SU-DHL-6 (cell line): ENCODE data around the gene CDK19.
"Not testable (repeated sequence)": the region's sequence is repeated elsewhere in the genome, so short reads cannot be mapped to it uniquely, and the experiment has no call there.

ENCODE experiments used
- H2AFZ ChIP-seq: fragments of 200-600 bp; sonication (generic); 2 replicates; pipeline ENCODE4 v1.6.1; 2014; ENCODE audit warnings: low read depth, mild to moderate bottlenecking, moderate library complexity, mixed read lengths, antibody characterized with exemption, low read length; ENCODE audit not compliant: severe bottlenecking
- H3F3A ChIP-seq: fragments of 200-600 bp; shearing (Covaris generic); 2 replicates; pipeline ENCODE4 v1.6.0; 2016; ENCODE audit warnings: antibody characterized with exemption, mild to moderate bottlenecking; ENCODE audit not compliant: insufficient read depth
- H3K27ac ChIP-seq: fragments of 200-600 bp; sonication (generic); 2 replicates; pipeline ENCODE4 v1.5.1; 2016; ENCODE audit warnings: low read depth, mild to moderate bottlenecking, low read length, moderate library complexity, mixed read lengths
- H3K27me3 ChIP-seq: fragments of 200-600 bp; sonication (generic), shearing (Covaris generic); 2 replicates; pipeline ENCODE4 v1.6.0; 2014; ENCODE audit warnings: mild to moderate bottlenecking, low read length
- H3K36me3 ChIP-seq: fragments of 200-600 bp; sonication (generic); 2 replicates; pipeline ENCODE4 v1.6.1; 2014; ENCODE audit warnings: mild to moderate bottlenecking, low read length, mixed read lengths
- H3K4me2 ChIP-seq: fragments of 300-600, 200-600 bp; shearing (Covaris generic), sonication (generic); 2 replicates; pipeline ENCODE4 v1.6.0; 2014; ENCODE audit warnings: low read length, low read depth, mild to moderate bottlenecking; ENCODE audit not compliant: poor library complexity, severe bottlenecking
- H3K4me3 ChIP-seq: fragments of 200-600 bp; sonication (generic); 2 replicates; pipeline ENCODE4 v1.5.1; 2014; ENCODE audit warnings: antibody characterized with exemption, low read length, mild to moderate bottlenecking, mixed read lengths; ENCODE audit not compliant: insufficient read depth, poor library complexity, severe bottlenecking
- H3K79me2 ChIP-seq: fragments of 200-600 bp; sonication (generic); 2 replicates; pipeline ENCODE4 v1.6.1; 2014; ENCODE audit warnings: mild to moderate bottlenecking, low read length, moderate library complexity; ENCODE audit not compliant: insufficient read depth
- H3K9ac ChIP-seq: fragments of 200-600 bp; sonication (generic); 2 replicates; pipeline ENCODE4 v1.7.0; 2014; ENCODE audit warnings: mild to moderate bottlenecking, low read length
- H3K9me2 ChIP-seq: fragments of 200-600 bp; sonication (generic); replicated peaks from 2 replicates; pipeline ENCODE4 v1.6.1; 2014; ENCODE audit warnings: low read length; ENCODE audit not compliant: insufficient read depth
- H3K9me3 ChIP-seq: fragments of 200-600 bp; sonication (generic); 2 replicates; pipeline ENCODE4 v1.6.1; 2014; ENCODE audit warnings: low read length, mixed read lengths; ENCODE audit not compliant: insufficient read depth
- H4K20me1 ChIP-seq: fragments of 200-600 bp; sonication (generic); 2 replicates; pipeline ENCODE4 v1.6.1; 2014; ENCODE audit warnings: low read depth, mild to moderate bottlenecking, antibody characterized with exemption, low read length, moderate library complexity, mixed read lengths
- CTCF ChIP-seq: fragments of 200-600 bp; sonication (generic); IDR thresholded peaks from one replicate; pipeline ENCODE4 v1.5.1; 2017; ENCODE audit warnings: antibody characterized with exemption, mild to moderate bottlenecking, low read length, moderate library complexity; ENCODE audit not compliant: insufficient read depth, poor library complexity, severe bottlenecking
- EZH2phosphoT487 ChIP-seq: fragments of 200-600 bp; sonication (generic), shearing (Covaris generic); conservative IDR thresholded peaks from 2 replicates; pipeline ENCODE4 v1.6.1; 2018; ENCODE audit warnings: mild to moderate bottlenecking, antibody characterized with exemption, low read length, moderate library complexity, mixed read lengths

The CDK19 gene

GRCh38 chr6:110723017-110723416 is 92.3 kb downstream of the CDK19 start:
- Histone ChIP-seq H3K27me3 (no peaks in the 10 kb centered on the region), H3K36me3 (no peaks in the 10 kb centered on the region), H3F3A (no peaks in the 10 kb centered on the region), H3K4me2 (no peak overlapping the region), H3K9me2 (no peaks in the 10 kb centered on the region), H3K9ac (no peak overlapping the region), H3K9me3 (no peaks in the 10 kb centered on the region), H3K27ac (no peak overlapping the region), H2AFZ (no peak overlapping the region), H3K79me2 (no peaks in the 10 kb centered on the region), H4K20me1 (no peaks in the 10 kb centered on the region), H3K4me3 (no peak overlapping the region)
- TF ChIP-seq EZH2phosphoT487, result no peak
- no peak for TF ChIP-seq CTCF

GRCh38 chr6:110720066-110720465 is 95.2 kb downstream of the CDK19 start:
- no peaks in the 10 kb centered on the region for H3F3A ChIP-seq
- no peaks in the 10 kb centered on the region for H4K20me1 ChIP-seq
- H3K4me2 ChIP-seq, result no peak overlapping the region
- no peak overlapping the region for H2AFZ ChIP-seq
- no peaks in the 10 kb centered on the region for H3K36me3 ChIP-seq
- no peak overlapping the region for H3K27ac ChIP-seq
- no peaks in the 10 kb centered on the region for H3K9me2 ChIP-seq
- TF ChIP-seq CTCF, result no peak
- no peak for TF ChIP-seq EZH2phosphoT487
- H3K9me3 ChIP-seq, result no peaks in the 10 kb centered on the region
- H3K9ac ChIP-seq, result no peak overlapping the region
- H3K27me3 ChIP-seq, result no peaks in the 10 kb centered on the region
- no peak overlapping the region for H3K4me3 ChIP-seq
- no peaks in the 10 kb centered on the region for H3K79me2 ChIP-seq

- H2AFZ ChIP-seq, H3F3A ChIP-seq, H3K27me3 ChIP-seq, H4K20me1 ChIP-seq, H3K27ac ChIP-seq, H3K36me3 ChIP-seq, H3K9me2 ChIP-seq, H3K9me3 ChIP-seq, H3K79me2 ChIP-seq, H3K4me2 ChIP-seq, H3K9ac ChIP-seq, H3K4me3 ChIP-seq: not testable (repeated sequence)
These were observed 95.7 kb downstream of the CDK19 start for GRCh38 chr6:110719601-110720000.

- Histone ChIP-seq H3K36me3 (no peaks in the 10 kb centered on the region), H3K27me3 (no peaks in the 10 kb centered on the region), H3K9me2 (no peaks in the 10 kb centered on the region), H3K27ac (no peak overlapping the region), H3K9ac (no peak overlapping the region), H3K9me3 (no peaks in the 10 kb centered on the region), H2AFZ (no peak overlapping the region), H4K20me1 (peaks cover 4% of the 10 kb centered on the region; the same call in 1 of the 2 replicates), H3K4me3 (no peak overlapping the region), H3F3A (no peaks in the 10 kb centered on the region), H3K4me2 (no peak overlapping the region), H3K79me2 (no peaks in the 10 kb centered on the region)
- TF ChIP-seq CTCF (no peak), EZH2phosphoT487 (no peak)
These were observed 101.1 kb downstream of the CDK19 start for GRCh38 chr6:110714143-110714542.
